H1 (cell line): ENCODE data around the gene RASGRP4. TPM values are rescaled to one million over a fixed set of nuclear protein-coding genes. Genes with fewer than 3 reads are reported as not detected.

Experiments used
- BCL11A ChIP-seq, 2 experiments: IDR thresholded peaks; one replicate each; pipeline ENCODE4 v1.6.1; 2011; ENCODE audit warnings: low read depth in 2 of 2, low read length in 2 of 2, mild to moderate bottlenecking in 2 of 2
- FOSL1 ChIP-seq: IDR thresholded peaks from 2 replicates; pipeline ENCODE4 v1.6.1; 2011; ENCODE audit warnings: mild to moderate bottlenecking, low read depth, low read length, moderate library complexity; ENCODE audit not compliant: insufficient read depth
- HDAC6 ChIP-seq: IDR thresholded peaks from one replicate; pipeline ENCODE4 v1.7.1; 2012; ENCODE audit warnings: low read depth, mild to moderate bottlenecking, inconsistent platforms, low read length, moderate library complexity
- JUN ChIP-seq: IDR thresholded peaks from 2 replicates; pipeline ENCODE4 v1.6.1; 2011; ENCODE audit warnings: low read depth, mild to moderate bottlenecking, improper control_type of control experiment, low read length
- KDM4A ChIP-seq: IDR thresholded peaks from one replicate; pipeline ENCODE4 v1.7.1; 2012; ENCODE audit warnings: low read depth, mild to moderate bottlenecking, moderate library complexity, low read length, inconsistent platforms; ENCODE audit not compliant: severe bottlenecking
- NANOG ChIP-seq: IDR thresholded peaks from 2 replicates; pipeline ENCODE4 v1.6.1; 2011; ENCODE audit warnings: low read length, low read depth, mild to moderate bottlenecking, inconsistent platforms; ENCODE audit not compliant: insufficient read depth, poor library complexity, severe bottlenecking
- PHF8 ChIP-seq: fragments of 200-600 bp; sonication (generic); conservative IDR thresholded peaks from 2 replicates; pipeline ENCODE4 v1.7.1; 2012; ENCODE audit warnings: low read depth, mild to moderate bottlenecking, inconsistent platforms, low read length, moderate library complexity
- SAP30 ChIP-seq: fragments of 300-600 bp; sonication (generic); IDR thresholded peaks from 2 replicates; pipeline ENCODE4 v1.7.1; 2012; ENCODE audit warnings: low read length, moderate library complexity, mild to moderate bottlenecking, inconsistent platforms; ENCODE audit not compliant: insufficient read depth, insufficient replicate concordance
- SIRT6 ChIP-seq: IDR thresholded peaks from one replicate; pipeline ENCODE4 v1.7.1; 2012; ENCODE audit warnings: low read length, inconsistent platforms
- SP4 ChIP-seq: IDR thresholded peaks from 2 replicates; pipeline ENCODE4 v1.6.1; 2012; ENCODE audit warnings: low read length, inconsistent platforms
- TEAD4 ChIP-seq: IDR thresholded peaks from 2 replicates; pipeline ENCODE4 v1.6.1; 2012; ENCODE audit warnings: low read depth, low read length, inconsistent platforms, mixed read lengths
- polyA plus RNA-seq, 7 experiments: library from polyadenylated mRNA; depleted of rRNA in 3 of 7; stranded (reverse) in 5 of 7; unstranded in 2 of 7; fragments of >200 nt in 5 of 7; fragments of 200-250 nt in 2 of 7; gene quantifications; 1 replicate in 5 of 7; 2 replicates in 1 of 7; 4 replicates in 1 of 7; pipeline versions ENCODE4 v1.2.1 to v1.2.3, GENCODE V29; 2011 to 2013; ENCODE audit warnings: missing spikeins in 2 of 7, mixed read lengths in 2 of 7
- total RNA-seq: library from RNA; stranded (reverse); fragmentation: NEBNext Ultra II Directional; extraction: Animal tissue kit (Norgen Biotek cat#: 25700); gene quantifications from 2 replicates; pipeline ENCODE4 v1.2.1, GENCODE V29; 2021
- TF ChIP-seq, protein P1 (sequence below): fragments of 300-600 bp; sonication (generic); IDR thresholded peaks from 2 replicates; pipeline ENCODE4 v1.7.1; 2012; ENCODE audit warnings: low read length, moderate library complexity, mild to moderate bottlenecking, inconsistent platforms; ENCODE audit not compliant: insufficient replicate concordance

RASGRP4 gene
- total and polyA plus RNA-seq, 2 of the 8 experiments (the other 6 are each of a cell fraction or from before 2014, with no cell fraction given): 1.9 to 3.1 TPM

- TF ChIP-seq, protein P1, sequence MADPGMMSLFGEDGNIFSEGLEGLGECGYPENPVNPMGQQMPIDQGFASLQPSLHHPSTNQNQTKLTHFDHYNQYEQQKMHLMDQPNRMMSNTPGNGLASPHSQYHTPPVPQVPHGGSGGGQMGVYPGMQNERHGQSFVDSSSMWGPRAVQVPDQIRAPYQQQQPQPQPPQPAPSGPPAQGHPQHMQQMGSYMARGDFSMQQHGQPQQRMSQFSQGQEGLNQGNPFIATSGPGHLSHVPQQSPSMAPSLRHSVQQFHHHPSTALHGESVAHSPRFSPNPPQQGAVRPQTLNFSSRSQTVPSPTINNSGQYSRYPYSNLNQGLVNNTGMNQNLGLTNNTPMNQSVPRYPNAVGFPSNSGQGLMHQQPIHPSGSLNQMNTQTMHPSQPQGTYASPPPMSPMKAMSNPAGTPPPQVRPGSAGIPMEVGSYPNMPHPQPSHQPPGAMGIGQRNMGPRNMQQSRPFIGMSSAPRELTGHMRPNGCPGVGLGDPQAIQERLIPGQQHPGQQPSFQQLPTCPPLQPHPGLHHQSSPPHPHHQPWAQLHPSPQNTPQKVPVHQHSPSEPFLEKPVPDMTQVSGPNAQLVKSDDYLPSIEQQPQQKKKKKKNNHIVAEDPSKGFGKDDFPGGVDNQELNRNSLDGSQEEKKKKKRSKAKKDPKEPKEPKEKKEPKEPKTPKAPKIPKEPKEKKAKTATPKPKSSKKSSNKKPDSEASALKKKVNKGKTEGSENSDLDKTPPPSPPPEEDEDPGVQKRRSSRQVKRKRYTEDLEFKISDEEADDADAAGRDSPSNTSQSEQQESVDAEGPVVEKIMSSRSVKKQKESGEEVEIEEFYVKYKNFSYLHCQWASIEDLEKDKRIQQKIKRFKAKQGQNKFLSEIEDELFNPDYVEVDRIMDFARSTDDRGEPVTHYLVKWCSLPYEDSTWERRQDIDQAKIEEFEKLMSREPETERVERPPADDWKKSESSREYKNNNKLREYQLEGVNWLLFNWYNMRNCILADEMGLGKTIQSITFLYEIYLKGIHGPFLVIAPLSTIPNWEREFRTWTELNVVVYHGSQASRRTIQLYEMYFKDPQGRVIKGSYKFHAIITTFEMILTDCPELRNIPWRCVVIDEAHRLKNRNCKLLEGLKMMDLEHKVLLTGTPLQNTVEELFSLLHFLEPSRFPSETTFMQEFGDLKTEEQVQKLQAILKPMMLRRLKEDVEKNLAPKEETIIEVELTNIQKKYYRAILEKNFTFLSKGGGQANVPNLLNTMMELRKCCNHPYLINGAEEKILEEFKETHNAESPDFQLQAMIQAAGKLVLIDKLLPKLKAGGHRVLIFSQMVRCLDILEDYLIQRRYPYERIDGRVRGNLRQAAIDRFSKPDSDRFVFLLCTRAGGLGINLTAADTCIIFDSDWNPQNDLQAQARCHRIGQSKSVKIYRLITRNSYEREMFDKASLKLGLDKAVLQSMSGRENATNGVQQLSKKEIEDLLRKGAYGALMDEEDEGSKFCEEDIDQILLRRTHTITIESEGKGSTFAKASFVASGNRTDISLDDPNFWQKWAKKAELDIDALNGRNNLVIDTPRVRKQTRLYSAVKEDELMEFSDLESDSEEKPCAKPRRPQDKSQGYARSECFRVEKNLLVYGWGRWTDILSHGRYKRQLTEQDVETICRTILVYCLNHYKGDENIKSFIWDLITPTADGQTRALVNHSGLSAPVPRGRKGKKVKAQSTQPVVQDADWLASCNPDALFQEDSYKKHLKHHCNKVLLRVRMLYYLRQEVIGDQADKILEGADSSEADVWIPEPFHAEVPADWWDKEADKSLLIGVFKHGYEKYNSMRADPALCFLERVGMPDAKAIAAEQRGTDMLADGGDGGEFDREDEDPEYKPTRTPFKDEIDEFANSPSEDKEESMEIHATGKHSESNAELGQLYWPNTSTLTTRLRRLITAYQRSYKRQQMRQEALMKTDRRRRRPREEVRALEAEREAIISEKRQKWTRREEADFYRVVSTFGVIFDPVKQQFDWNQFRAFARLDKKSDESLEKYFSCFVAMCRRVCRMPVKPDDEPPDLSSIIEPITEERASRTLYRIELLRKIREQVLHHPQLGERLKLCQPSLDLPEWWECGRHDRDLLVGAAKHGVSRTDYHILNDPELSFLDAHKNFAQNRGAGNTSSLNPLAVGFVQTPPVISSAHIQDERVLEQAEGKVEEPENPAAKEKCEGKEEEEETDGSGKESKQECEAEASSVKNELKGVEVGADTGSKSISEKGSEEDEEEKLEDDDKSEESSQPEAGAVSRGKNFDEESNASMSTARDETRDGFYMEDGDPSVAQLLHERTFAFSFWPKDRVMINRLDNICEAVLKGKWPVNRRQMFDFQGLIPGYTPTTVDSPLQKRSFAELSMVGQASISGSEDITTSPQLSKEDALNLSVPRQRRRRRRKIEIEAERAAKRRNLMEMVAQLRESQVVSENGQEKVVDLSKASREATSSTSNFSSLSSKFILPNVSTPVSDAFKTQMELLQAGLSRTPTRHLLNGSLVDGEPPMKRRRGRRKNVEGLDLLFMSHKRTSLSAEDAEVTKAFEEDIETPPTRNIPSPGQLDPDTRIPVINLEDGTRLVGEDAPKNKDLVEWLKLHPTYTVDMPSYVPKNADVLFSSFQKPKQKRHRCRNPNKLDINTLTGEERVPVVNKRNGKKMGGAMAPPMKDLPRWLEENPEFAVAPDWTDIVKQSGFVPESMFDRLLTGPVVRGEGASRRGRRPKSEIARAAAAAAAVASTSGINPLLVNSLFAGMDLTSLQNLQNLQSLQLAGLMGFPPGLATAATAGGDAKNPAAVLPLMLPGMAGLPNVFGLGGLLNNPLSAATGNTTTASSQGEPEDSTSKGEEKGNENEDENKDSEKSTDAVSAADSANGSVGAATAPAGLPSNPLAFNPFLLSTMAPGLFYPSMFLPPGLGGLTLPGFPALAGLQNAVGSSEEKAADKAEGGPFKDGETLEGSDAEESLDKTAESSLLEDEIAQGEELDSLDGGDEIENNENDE: no peak
- TF ChIP-seq SAP30 (no peak), TEAD4 (no peak), FOSL1 (no peak), SP4 (no peak), PHF8 (no peak), BCL11A (IDR thresholded peaks at IDR 0.05; ENCODE audit: low read depth in 2 of 2, low read length in 2 of 2) (no peak), HDAC6 (no peak), NANOG (no peak), KDM4A (no peak), SIRT6 (no peak), JUN (no peak)
These were observed 49.2 kb upstream of the RASGRP4 start (continued) for GRCh38 chr19:38475176-38475575.
